Activated naive CD4-positive, alpha-beta T cell treated with anti-CD3 and anti-CD28 coated beads, Interleukin-2, amount 10 ng/mL, durations not matched to agents 7 days and 5 days (primary cell): Measurements from ENCODE around the gene TMEM175.

ENCODE experiments used
- CTCF ChIA-PET: fragments of 350-600 bp; sonication (Branson Sonifier 250); formaldehyde crosslinking; loops from one replicate; lab custom pipeline; 2021; ENCODE audit warnings: antibody characterized with exemption; lab: Charles Lee
- DNase-seq: peaks from one replicate; pipeline ENCODE4 v3.0.0-alpha.2; 2020
- H3K27ac Mint-ChIP-seq: one replicate; pipeline ENCODE4 v1.8.0; 2021; ENCODE audit warnings: mild to moderate bottlenecking, moderate library complexity, mixed read lengths
- H3K27me3 Mint-ChIP-seq: one replicate; pipeline ENCODE4 v1.8.0; 2021; ENCODE audit warnings: mild to moderate bottlenecking, mixed read lengths
- H3K36me3 Mint-ChIP-seq: one replicate; pipeline ENCODE4 v1.8.0; 2021; ENCODE audit warnings: mixed read lengths
- H3K4me1 Mint-ChIP-seq: one replicate; pipeline ENCODE4 v1.8.0; 2021; ENCODE audit warnings: mixed read lengths
- H3K4me3 Mint-ChIP-seq: one replicate; pipeline ENCODE4 v1.8.0; 2021; ENCODE audit warnings: mild to moderate bottlenecking, moderate library complexity, mixed read lengths
- H3K9me3 Mint-ChIP-seq: one replicate; pipeline ENCODE4 v1.8.0; 2021; ENCODE audit warnings: mixed read lengths

Gene TMEM175

DNA sequence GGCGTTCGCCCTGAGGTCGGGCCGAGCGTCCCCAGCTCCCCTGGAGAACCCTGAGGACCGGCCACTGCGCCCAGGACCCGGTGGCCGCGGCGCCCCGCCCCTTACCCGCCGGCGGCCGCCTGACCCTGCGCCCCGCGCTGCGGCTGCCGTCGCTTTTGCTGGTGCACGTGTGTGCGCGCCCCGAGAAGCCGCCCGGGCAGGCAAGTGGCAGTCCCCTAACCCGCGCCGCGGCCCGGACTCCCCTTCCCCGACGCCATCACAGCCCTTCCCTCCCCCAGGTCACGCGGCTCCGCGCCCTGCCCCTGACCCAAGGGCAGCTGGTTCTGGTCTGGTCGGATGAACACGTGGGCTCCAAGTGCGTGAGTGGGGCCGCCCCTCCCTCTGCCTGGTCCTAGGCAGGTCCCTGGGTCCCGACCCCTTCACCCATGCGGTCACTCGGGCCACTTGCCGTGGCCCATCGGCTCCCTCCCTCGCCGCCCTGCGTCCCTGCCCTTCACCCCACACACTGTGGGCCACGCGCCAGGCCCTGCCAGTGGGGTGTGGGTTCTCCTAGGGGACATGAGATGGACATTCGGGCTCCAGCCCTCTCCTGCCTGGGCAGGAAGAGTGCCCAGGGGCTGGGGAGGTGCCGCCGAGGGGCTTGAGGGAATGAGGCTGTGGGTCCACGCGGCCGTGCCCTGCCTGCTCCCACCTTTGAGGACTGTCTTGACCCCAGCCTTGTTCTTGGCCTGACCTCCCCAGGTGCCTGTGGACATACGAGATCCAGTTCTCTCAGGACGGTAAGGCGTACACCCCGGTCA is 71.2 kb downstream of the TMEM175 start:
- CTCF ChIA-PET: no interaction called here
- Mint-ChIP-seq H3K36me3 (no peaks in the 10 kb centered on the region), H3K27me3 (peaks cover 85% of the 10 kb centered on the region), H3K27ac (no peak overlapping the region), H3K9me3 (peaks cover 2% of the 10 kb centered on the region), H3K4me3 (no peak overlapping the region), H3K4me1 (no peaks in the 10 kb centered on the region)
- DNase-seq: no peak

DNA sequence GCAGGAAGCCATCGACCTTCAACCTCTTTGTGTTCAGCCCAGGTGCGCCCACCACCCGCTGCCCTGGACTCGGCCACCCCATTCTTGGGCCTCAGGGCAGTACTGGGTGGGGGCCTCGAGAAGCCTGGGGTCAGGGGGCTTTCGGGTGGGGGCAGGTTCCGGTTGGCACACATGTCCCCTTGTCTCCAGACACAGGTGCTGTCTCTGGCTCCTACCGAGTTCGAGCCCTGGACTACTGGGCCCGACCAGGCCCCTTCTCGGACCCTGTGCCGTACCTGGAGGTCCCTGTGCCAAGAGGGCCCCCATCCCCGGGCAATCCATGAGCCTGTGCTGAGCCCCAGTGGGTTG is 71.8 kb downstream of the TMEM175 start:
- DNase-seq: no peak
- H3K36me3 Mint-ChIP-seq: no peaks in the 10 kb centered on the region
- no peak overlapping the region for H3K27ac Mint-ChIP-seq
- H3K9me3 Mint-ChIP-seq: peaks cover 2% of the 10 kb centered on the region
- peaks cover 2% of the 10 kb centered on the region for H3K4me1 Mint-ChIP-seq
- no peak overlapping the region for H3K4me3 Mint-ChIP-seq
- CTCF ChIA-PET: no interaction called here
- H3K27me3 Mint-ChIP-seq: peaks cover 85% of the 10 kb centered on the region

DNA sequence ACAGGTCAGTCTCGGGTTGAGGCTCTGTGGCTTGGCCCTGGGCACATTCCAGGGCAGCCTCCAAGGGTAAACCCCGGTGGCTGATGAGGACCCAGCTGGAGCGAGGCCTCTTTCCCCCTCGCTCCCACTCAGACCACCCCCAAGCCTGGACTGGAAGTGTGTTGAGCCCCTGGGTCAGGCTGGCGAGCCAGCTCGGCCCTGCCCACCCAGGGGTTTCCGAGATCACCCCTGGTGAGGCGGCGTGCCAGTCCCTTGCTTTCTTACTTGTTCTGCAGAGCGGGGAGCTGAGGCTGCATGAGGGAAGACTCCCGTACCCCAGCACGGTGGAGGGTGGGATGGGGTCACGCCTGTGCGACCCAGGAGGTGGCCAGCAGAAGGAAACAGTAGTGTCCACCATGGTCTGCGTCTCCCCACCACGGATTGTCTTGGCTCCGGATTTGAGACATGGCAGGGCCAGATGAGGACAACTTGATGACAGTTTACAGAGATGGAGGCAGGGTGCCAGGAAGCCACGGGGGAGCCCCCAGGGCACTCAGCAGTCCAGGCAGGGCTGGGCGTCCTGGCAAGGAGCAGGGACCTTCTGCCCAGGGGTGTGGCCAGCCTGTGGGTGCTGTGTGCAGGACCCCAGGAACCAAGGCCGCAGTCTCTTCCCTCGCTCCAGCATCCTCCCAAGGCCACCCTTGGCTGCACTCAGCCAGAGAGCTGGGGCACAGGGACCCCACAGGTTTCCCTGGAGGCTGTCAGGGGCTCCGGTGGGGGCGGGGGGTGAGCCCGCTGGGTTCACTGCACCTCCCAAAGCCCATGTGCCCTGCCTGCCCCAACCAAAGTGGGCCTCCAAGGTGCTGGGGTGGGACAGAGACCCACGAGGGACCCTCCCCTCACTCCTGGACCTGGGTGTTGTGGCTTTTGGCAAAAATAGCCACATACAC is 72.6 kb downstream of the TMEM175 start:
- Mint-ChIP-seq H3K4me3 (no peak overlapping the region), H3K36me3 (no peaks in the 10 kb centered on the region), H3K4me1 (peaks cover 4% of the 10 kb centered on the region), H3K27ac (no peak overlapping the region), H3K9me3 (peaks cover 2% of the 10 kb centered on the region), H3K27me3 (peaks cover 81% of the 10 kb centered on the region)
- DNase-seq: no peak
- CTCF ChIA-PET: no interaction called here

DNA sequence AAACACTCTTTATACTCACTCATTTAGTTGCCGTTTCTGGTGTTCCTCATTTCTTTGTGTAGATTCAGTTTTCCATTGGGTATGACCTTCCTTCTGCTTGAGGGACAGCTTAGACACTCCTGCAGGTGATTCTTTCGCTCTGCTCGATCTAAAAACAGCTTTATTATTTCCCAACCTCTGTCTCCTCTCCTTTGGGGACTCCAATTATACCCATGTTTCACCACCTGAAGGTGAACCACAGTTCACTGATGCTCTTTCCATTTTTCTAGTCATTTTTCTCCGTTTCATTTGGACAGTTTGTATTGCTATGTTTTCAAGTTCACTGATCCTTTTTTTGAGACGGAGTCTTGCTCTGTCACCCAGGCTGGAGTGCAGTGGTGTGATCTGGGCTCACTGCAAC is 74.6 kb downstream of the TMEM175 start:
- Mint-ChIP-seq H3K36me3 (no peaks in the 10 kb centered on the region), H3K27ac (no peak overlapping the region), H3K4me1 (peaks cover 9% of the 10 kb centered on the region), H3K4me3 (no peak overlapping the region), H3K9me3 (peaks cover 2% of the 10 kb centered on the region), H3K27me3 (peaks cover 65% of the 10 kb centered on the region)
- DNase-seq: no peak
- CTCF ChIA-PET: no interaction called here
